K562 (cell line): Measurements from ENCODE around the gene IPO11. TPM values are rescaled to one million over a fixed set of nuclear protein-coding genes. Genes with fewer than 3 reads are reported as not detected.

Experiments used
- ATAC-seq: fragments of 200-7000 bp; cut with Tn5 transposase; 3 replicates; pipeline ENCODE4 v1.9.1; 2020; ENCODE audit warnings: moderate library complexity
- BruUV-seq: library from RNA; stranded (reverse); fragments of 400-500 nt; replicated peaks from 2 replicates; lab custom pipeline; 2021; lab: Mats Ljungman, UMichigan
- CTCF ChIA-PET: fragments of 300-600 bp; formaldehyde crosslinking; extraction: SDS; loops from one replicate; lab custom pipeline; 2021; ENCODE audit warnings: low intra/inter-chr PET ratio; lab: Yijun Ruan, JAX
- POLR2A ChIA-PET: fragments of 300-600, 350-650 bp; sonication (Branson Sonifier 250); formaldehyde crosslinking; extraction: SDS; loops from one replicate; lab custom pipeline; 2021; ENCODE audit warnings: antibody characterized with exemption, inconsistent platforms; lab: Yijun Ruan, JAX
- DNase-seq, 4 experiments: peaks; one replicate each; pipeline versions ENCODE4 v3.0.0 to v3.0.0-alpha.2; 2011 to 2018; ENCODE audit warnings: low spot score in 3 of 4, mixed read lengths in 3 of 4; ENCODE audit errors: extremely low read depth in 1 of 4
- FAIRE-seq: peaks from 2 replicates; lab custom pipeline; 2011; peaks lifted over from hg19 to GRCh38; lab: Jason Lieb, UNC
- H2AFZ ChIP-seq: 2 replicates; pipeline ENCODE4 v1.6.0; 2011; ENCODE audit warnings: low read depth, low read length, control low read depth, inconsistent platforms
- H3K27ac ChIP-seq: fragments of 200-600 bp; 3 replicates; pipeline ENCODE4 v1.8.0; 2011; ENCODE audit warnings: low read depth, mild to moderate bottlenecking, control low read depth, inconsistent platforms, low read length, moderate library complexity, mixed read lengths; ENCODE audit errors: extremely low read depth
- H3K27me3 ChIP-seq, 2 experiments: fragments of 300-600 bp in 1 of 2; 2 replicates in 1 of 2; 3 replicates in 1 of 2; pipeline versions ENCODE4 v1.6.0 to v1.8.0; 2011; ENCODE audit warnings: inconsistent platforms in 2 of 2, low read length in 2 of 2, mild to moderate bottlenecking in 1 of 2, mixed read lengths in 1 of 2, moderate library complexity in 1 of 2; ENCODE audit not compliant: control insufficient read depth in 2 of 2, insufficient read depth in 2 of 2
- H3K36me3 ChIP-seq: fragments of 300-600 bp; 3 replicates; pipeline ENCODE4 v1.8.0; 2011; ENCODE audit warnings: mild to moderate bottlenecking, low read length, inconsistent platforms; ENCODE audit not compliant: control insufficient read depth, insufficient read depth
- H3K4me1 ChIP-seq, 2 experiments: fragments of 200-600 bp in 1 of 2; replicated peaks in 1 of 2; 2 replicates in 1 of 2; 3 replicates in 1 of 2; pipeline versions ENCODE4 v1.5.1 to v1.8.0; 2011; ENCODE audit warnings: inconsistent platforms in 2 of 2, low read length in 2 of 2, mild to moderate bottlenecking in 1 of 2, mixed read lengths in 1 of 2, moderate library complexity in 1 of 2; ENCODE audit not compliant: control insufficient read depth in 2 of 2, insufficient read depth in 2 of 2
- H3K4me2 ChIP-seq: 2 replicates; pipeline ENCODE4 v1.6.1; 2011; ENCODE audit warnings: low read length, control low read depth, inconsistent platforms, mixed read lengths; ENCODE audit not compliant: insufficient read depth
- H3K4me3 ChIP-seq: fragments of 200-600 bp; sonication (generic), shearing (Covaris generic); 2 replicates; pipeline ENCODE4 v1.5.1; 2016; ENCODE audit warnings: control low read depth, inconsistent platforms
- H3K79me2 ChIP-seq: fragments of 200-600 bp; 3 replicates; pipeline ENCODE4 v1.8.0; 2011; ENCODE audit warnings: low read length, inconsistent platforms; ENCODE audit not compliant: control insufficient read depth, insufficient read depth
- H3K9ac ChIP-seq, 2 experiments: 2 replicates each; pipeline versions ENCODE4 v1.6.0 to v1.6.1; 2011; ENCODE audit warnings: low read depth in 2 of 2, low read length in 2 of 2, control low read depth in 1 of 2, inconsistent platforms in 1 of 2, mild to moderate bottlenecking in 1 of 2, mixed read lengths in 1 of 2; ENCODE audit not compliant: insufficient read depth in 1 of 2
- H3K9me1 ChIP-seq: one replicate; pipeline ENCODE4 v1.6.0; 2011; ENCODE audit warnings: inconsistent platforms, mild to moderate bottlenecking, low read length, moderate library complexity; ENCODE audit not compliant: control insufficient read depth, insufficient read depth
- H3K9me3 ChIP-seq: replicated peaks from 2 replicates; pipeline ENCODE4 v1.5.1; 2011; ENCODE audit warnings: low read depth, low read length, inconsistent platforms; ENCODE audit not compliant: control insufficient read depth, insufficient read depth
- H4K20me1 ChIP-seq: replicated peaks from 2 replicates; pipeline ENCODE4 v1.6.1; 2011; ENCODE audit warnings: low read length, inconsistent platforms, mixed read lengths; ENCODE audit not compliant: control insufficient read depth, insufficient read depth
- CCAR2 ChIP-seq: fragments of 200-400 bp; formaldehyde crosslinking; IDR thresholded peaks from 2 replicates; pipeline ENCODE4 v1.6.1; 2017; ENCODE audit warnings: mild to moderate bottlenecking, low read depth, low read length
- HIVEP1 ChIP-seq: fragments of 250-450 bp; sonication (Bioruptor Pico); IDR thresholded peaks from 2 replicates; pipeline ENCODE4 v1.4.0; 2020; ENCODE audit warnings: mild to moderate bottlenecking
- IRF1 ChIP-seq: sonication (generic); formaldehyde crosslinking; IDR thresholded peaks from 2 replicates; pipeline ENCODE4 v1.8.0; 2022; ENCODE audit warnings: missing genetic modification reagents, mild to moderate bottlenecking, borderline replicate concordance
- KLF6 ChIP-seq: fragments of 250-450 bp; sonication (Bioruptor Pico); IDR thresholded peaks from 2 replicates; pipeline ENCODE4 v1.4.0; 2020; ENCODE audit warnings: mild to moderate bottlenecking, moderate library complexity, borderline replicate concordance
- MED1 ChIP-seq: sonication (generic); formaldehyde crosslinking; IDR thresholded peaks from 2 replicates; pipeline ENCODE4 v1.8.1; 2023; ENCODE audit warnings: missing genetic modification reagents, borderline replicate concordance
- TFAP4 ChIP-seq: sonication (generic); formaldehyde crosslinking; IDR thresholded peaks from 2 replicates; pipeline ENCODE4 v1.8.0; 2022; ENCODE audit warnings: missing genetic modification reagents, mild to moderate bottlenecking, moderate library complexity, borderline replicate concordance
- TGIF2 ChIP-seq: sonication (generic); formaldehyde crosslinking; IDR thresholded peaks from 2 replicates; pipeline ENCODE4 v1.8.1; 2022; ENCODE audit warnings: mild to moderate bottlenecking, missing genetic modification reagents, moderate library complexity
- XRCC3 ChIP-seq: fragments of 450-650 bp; IDR thresholded peaks from 2 replicates; pipeline ENCODE4 v1.6.1; 2017; ENCODE audit warnings: mild to moderate bottlenecking, moderate library complexity
- ZBTB11 ChIP-seq, 3 experiments: fragments of 200-800 bp in 1 of 3; fragments of 250-450 bp in 1 of 3; fragments of 450-650 bp in 1 of 3; sonication (Bioruptor Pico) in 1 of 3; sonication (Bioruptor generic) in 1 of 3; formaldehyde crosslinking in 1 of 3; IDR thresholded peaks; 2 replicates each; pipeline versions ENCODE4 v1.6.1 to v1.8.0; 2016 to 2022; ENCODE audit warnings: mild to moderate bottlenecking in 2 of 3, missing genetic modification characterization in 2 of 3, missing compliant biosample characterization in 1 of 3, moderate library complexity in 1 of 3
- ZNF699 ChIP-seq: fragments of 250-450 bp; sonication (Bioruptor Pico); IDR thresholded peaks from 2 replicates; pipeline ENCODE4 v1.8.0; 2021; ENCODE audit warnings: mild to moderate bottlenecking, moderate library complexity; ENCODE audit not compliant: insufficient replicate concordance
- WGBS: fragments of 100-300 bp; shearing (Covaris generic); methylation state at CpG from one replicate; pipeline ENCODE4 v1.1.6; 2016; ENCODE audit warnings: low coverage, mixed read lengths; ENCODE audit not compliant: insufficient coverage; ENCODE audit errors: missing lambda C conversion rate; 5-methylcytosine and 5-hydroxymethylcytosine counted together
- in situ Hi-C: fragments of 300-500 bp; cut with MboI; formaldehyde crosslinking; loops from 4 replicates; pipeline ENCODE4 v1.15.0; 2018; ENCODE audit warnings: inconsistent platforms, mixed read lengths
- intact Hi-C: fragments of 100-400 bp; cut with micrococcal nuclease; formaldehyde crosslinking; loops from 2 replicates; pipeline ENCODE4 v1.14.2; 2022
- polyA plus RNA-seq, 8 experiments: library from polyadenylated mRNA; depleted of rRNA in 4 of 8; stranded (reverse) in 5 of 8; unstranded in 3 of 8; fragments of >200 nt; fragmentation: Nextera tagmentation in 2 of 8; fragmentation: Illumina TruSeq in 1 of 8; extraction: Ambion mirVana in 2 of 8; extraction: Trizol in 1 of 8; gene quantifications; 2 replicates each; pipeline versions ENCODE4 v1.2.1 to v1.2.3, GENCODE V29; 2011 to 2014; ENCODE audit warnings: inconsistent platforms in 1 of 8, missing spikeins in 1 of 8
- total RNA-seq, 7 experiments: library from RNA; depleted of rRNA in 6 of 7; stranded (reverse); fragments of >200 nt in 6 of 7; fragmentation: Illumina TruSeq in 2 of 7; extraction: Trizol in 2 of 7; gene quantifications; 2 replicates each; pipeline versions ENCODE4 v1.2.1 to v1.2.3, GENCODE V29; 2011 to 2021; ENCODE audit warnings: low replicate concordance in 1 of 7

Gene IPO11
- total and polyA plus RNA-seq, 9 of the 15 experiments (the other 6 are each of a cell fraction or from before 2014, with no cell fraction given): 38.7 to 96.0 (median 70.9) TPM

GRCh38 chr5:62568800-62569432 is 156.4 kb downstream of the IPO11 start (continued):
- TF ChIP-seq TFAP4 (CRISPR knock-in tag) (no peak), XRCC3 (no peak), IRF1 (CRISPR knock-in tag) (no peak), HIVEP1 (CRISPR knock-in tag) (no peak), KLF6 (CRISPR knock-in tag) (no peak), ZNF699 (no peak)

- Histone ChIP-seq H3K4me1 (no peaks in the 10 kb centered on the region), H3K27me3 (no peaks in the 10 kb centered on the region), H4K20me1 (no peaks in the 10 kb centered on the region), H3K4me3 (no peak overlapping the region), H2AFZ (no peak overlapping the region), H3K4me2 (no peak overlapping the region), H3K27ac (no peak overlapping the region), H3K36me3 (peaks cover 36% of the 10 kb centered on the region), H3K79me2 (0 out of 3 replicates have a peak, but pooled peaks cover 4% of the 10 kb centered on the region), H3K9ac (no peak overlapping the region)
- intact Hi-C loops: no loop called here
- CTCF ChIA-PET: no interaction called here
- ATAC-seq (no peak), FAIRE-seq (no peak), DNase-seq (no peak)
- in situ Hi-C loops: no loop called here
- 71% methylated on average over 1 of the region's 1 CpG for WGBS
- BruUV-seq: no TSS peak
- TF ChIP-seq ZBTB11 (CRISPR knock-in tag; IDR thresholded peaks at IDR 0.05) (no peak), MED1 (CRISPR knock-in tag) (no peak), CCAR2 (no peak), TGIF2 (no peak)
- TF ChIP-seq, all 486 proteins: peak for 0
- POLR2A ChIA-PET: interaction anchor here (1.3 kb wide), 2 partner anchors 14 to 21 kb away, joined by 4 read pairs; no protein-coding TSS in a partner anchor
- Histone ChIP-seq H3K9me3 (peaks cover 3% of the 10 kb centered on the region), H3K9me1 (no peaks in the 10 kb centered on the region)
Observed at GRCh38 chr5:62569470-62569869, 156.9 kb downstream of the IPO11 start.
